Bronchus fibroblast of lung (primary cell): ENCODE results near the gene TXNRD1. TPM values are rescaled to one million over a fixed set of nuclear protein-coding genes. Genes with fewer than 3 reads are reported as not detected.

ENCODE experiments used
- total RNA-seq: library from RNA; depleted of rRNA; stranded (reverse); fragments of >200 nt; gene quantifications from 2 replicates; pipeline ENCODE4 v1.2.3, GENCODE V29; 2015

Gene TXNRD1
- total RNA-seq = 172 and 205 TPM in 2 replicates

DNA sequence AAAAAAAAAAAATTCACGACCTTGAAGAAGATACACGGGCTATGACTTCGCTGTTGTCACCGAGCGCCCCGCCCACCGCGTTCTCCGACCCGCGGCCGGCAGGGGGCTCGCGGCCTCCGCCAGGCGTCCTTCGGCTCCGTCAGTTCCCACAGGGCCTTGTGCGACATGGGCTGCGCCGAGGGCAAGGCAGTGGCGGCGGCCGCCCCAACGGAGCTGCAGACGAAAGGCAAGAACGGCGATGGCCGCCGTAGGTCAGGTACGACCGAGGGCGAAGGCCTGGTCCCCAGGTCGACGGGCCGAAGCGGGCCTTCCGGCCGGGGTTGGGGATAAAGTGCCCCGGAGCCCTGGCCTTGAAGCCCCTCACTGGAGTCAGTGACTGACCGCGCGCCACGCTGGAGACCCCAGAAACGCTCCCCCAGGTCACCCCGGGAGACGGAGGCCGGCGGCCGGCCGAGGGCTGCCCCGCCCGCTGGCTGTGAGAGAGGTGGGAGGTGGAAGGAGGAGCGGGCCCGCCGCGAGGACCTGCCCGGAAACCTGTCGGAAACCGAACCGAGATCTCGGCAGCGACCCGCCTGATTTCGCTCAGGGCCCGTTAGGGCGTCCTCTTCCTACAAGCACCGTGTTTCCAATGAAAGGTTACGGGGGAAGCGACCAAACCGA lies at the start of gene TXNRD1:
Gene TXNRD1, plus strand, starts transcription at position 142 of the 660 bp plus-strand sequence. Its CDS starts 24 bp downstream, at position 166.

DNA sequence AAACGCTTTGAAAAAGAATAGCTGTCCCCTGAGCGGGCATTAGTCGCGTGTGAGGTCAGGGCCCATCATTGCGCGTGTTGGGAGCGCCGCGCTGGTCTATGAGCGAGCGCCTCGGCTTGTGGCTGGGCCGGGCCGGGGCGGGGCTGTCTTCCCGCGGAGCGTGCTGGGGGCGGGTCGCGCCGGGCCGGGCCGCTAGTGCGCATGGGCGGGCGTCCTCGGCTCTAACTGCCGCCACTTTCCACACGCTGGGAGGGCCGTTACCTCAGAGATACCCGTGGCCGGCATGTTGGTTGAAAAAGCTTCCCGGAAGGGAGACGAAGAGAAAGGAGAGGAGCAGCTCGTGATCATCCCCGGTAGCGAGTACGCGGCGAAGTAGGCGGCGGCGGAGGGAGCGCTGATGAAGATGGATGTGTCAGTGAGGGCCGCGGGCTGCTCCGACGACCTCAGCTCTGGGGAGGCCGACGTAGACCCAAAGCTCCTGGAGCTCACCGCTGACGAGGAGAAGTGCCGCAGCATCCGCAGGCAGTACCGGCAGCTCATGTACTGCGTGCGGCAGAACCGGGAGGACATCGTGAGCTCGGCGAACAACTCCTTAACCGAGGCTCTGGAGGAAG lies 88.1 kb downstream of the TXNRD1 start, which contains the start of gene EID3:
Gene EID3, plus strand, starts transcription at position 202 of the 614 bp plus-strand sequence. Its CDS starts 196 bp downstream, at position 398.

Other genes with a start within 250 kb of the TXNRD1 start
- 10.0 and 11.8 TPM in 2 replicates for gene TDG, start 249.9 kb upstream of the TXNRD1 start, total RNA-seq
- 20.3 and 25.9 TPM in 2 replicates for gene GLT8D2, start 165.6 kb upstream of the TXNRD1 start, total RNA-seq
- gene HCFC2, start 151.2 kb upstream of the TXNRD1 start, total RNA-seq = 9.6 and 10.1 TPM in 2 replicates
- gene NFYB, start 77.6 kb upstream of the TXNRD1 start, total RNA-seq = 13.4 and 15.5 TPM in 2 replicates
- 1.8 and 2.1 TPM in 2 replicates for gene EID3, start 88.0 kb downstream of the TXNRD1 start, total RNA-seq
- 1.6 and 2.0 TPM in 2 replicates for gene CHST11, start 241.2 kb downstream of the TXNRD1 start, total RNA-seq